Measurements from ENCODE around the gene SFI1.
A peak's percentile ranks its signal among the peaks of the same experiment; 100 is the strongest.

SFI1 gene

DNA sequence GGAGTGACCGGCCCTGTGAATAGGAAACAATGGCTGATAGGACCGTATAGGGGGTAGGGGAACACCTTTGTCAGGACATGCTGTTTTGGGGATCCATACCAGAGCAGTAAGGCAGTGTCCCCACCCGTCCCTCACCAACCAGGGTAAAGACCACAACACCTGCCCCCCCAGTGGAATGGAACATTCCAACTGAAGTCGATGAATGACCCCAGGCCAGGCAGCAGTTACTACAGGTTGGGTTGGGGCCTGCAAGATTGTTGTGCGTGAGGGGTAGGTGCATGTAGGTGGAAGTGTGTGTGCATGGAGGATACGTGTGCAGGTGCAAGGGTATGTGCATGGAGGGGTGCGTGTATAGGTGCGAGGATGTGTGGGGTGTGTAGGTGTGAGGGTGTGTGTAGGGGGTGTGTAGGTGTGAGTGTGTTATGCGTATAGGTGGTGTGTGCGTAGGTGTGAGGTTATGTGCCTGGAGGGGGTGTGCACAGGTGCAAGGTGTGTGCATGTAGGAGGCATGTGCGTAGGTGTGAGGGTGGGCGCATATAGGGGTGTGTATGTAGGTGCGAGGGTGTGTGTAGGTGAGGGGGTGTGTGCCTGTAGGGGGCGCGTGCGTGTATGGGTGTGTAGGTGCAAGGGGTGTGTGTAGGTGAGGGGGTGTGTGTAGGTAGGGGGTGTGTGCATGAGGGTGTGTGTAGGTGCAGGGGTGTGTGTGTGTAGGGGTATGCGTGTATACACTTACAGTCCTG lies 132.8 kb downstream of the SFI1 start:
- H3K27me3 ChIP-seq (replicated peaks; ENCODE audit: control insufficient read depth, insufficient read depth, low read length): no peaks in the 10 kb centered on the region
- peak overlapping the region; percentile 63; the same call in 1 of the 2 replicates for H3K4me3 ChIP-seq (replicated peaks; ENCODE audit: low read depth, low read length)
- no peak for DNase-seq (ENCODE audit: extremely low read depth, insufficient read length)
- TF ChIP-seq, protein P1, sequence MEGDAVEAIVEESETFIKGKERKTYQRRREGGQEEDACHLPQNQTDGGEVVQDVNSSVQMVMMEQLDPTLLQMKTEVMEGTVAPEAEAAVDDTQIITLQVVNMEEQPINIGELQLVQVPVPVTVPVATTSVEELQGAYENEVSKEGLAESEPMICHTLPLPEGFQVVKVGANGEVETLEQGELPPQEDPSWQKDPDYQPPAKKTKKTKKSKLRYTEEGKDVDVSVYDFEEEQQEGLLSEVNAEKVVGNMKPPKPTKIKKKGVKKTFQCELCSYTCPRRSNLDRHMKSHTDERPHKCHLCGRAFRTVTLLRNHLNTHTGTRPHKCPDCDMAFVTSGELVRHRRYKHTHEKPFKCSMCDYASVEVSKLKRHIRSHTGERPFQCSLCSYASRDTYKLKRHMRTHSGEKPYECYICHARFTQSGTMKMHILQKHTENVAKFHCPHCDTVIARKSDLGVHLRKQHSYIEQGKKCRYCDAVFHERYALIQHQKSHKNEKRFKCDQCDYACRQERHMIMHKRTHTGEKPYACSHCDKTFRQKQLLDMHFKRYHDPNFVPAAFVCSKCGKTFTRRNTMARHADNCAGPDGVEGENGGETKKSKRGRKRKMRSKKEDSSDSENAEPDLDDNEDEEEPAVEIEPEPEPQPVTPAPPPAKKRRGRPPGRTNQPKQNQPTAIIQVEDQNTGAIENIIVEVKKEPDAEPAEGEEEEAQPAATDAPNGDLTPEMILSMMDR (IDR thresholded peaks at IDR 0.05; ENCODE audit: insufficient read depth, low read length, poor library complexity, severe bottlenecking): peak; percentile 31
- H3K36me3 ChIP-seq (ENCODE audit: control insufficient read depth, insufficient read depth, low read length): peaks cover 17% of the 10 kb centered on the region

DNA sequence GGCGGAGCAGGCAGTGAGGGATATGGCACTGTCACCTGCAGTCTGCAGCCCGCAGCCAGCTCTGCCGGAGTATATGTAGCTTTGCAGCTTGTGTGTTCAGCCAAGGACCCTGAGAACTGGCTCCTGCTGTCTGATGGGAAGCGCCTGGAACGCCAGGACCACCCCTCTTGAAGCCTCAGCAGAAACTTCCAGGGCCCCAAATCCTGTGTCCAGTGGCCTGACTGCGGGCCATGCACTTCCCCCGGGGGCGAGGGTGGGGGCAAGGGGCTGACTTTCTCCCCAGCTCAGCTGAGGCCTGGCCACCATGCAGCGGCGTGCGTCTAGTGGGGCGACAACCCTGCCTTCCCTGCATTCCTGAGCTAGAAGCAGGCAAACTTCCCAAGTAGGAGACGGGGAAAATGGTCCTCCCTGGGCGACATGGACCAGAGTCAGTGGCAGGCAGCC lies 133.4 kb downstream of the SFI1 start:
- TF ChIP-seq, protein P1 (IDR thresholded peaks at IDR 0.05; ENCODE audit: insufficient read depth, low read length, poor library complexity, severe bottlenecking): no peak
- Histone ChIP-seq H3K36me3 (ENCODE audit: control insufficient read depth, insufficient read depth, low read length) (peaks cover 17% of the 10 kb centered on the region), H3K4me3 (replicated peaks; ENCODE audit: low read depth, low read length) (peak overlapping the region; percentile 63), H3K27me3 (replicated peaks; ENCODE audit: control insufficient read depth, insufficient read depth, low read length) (no peaks in the 10 kb centered on the region)
- DNase-seq (ENCODE audit: extremely low read depth, insufficient read length): no peak

DNA sequence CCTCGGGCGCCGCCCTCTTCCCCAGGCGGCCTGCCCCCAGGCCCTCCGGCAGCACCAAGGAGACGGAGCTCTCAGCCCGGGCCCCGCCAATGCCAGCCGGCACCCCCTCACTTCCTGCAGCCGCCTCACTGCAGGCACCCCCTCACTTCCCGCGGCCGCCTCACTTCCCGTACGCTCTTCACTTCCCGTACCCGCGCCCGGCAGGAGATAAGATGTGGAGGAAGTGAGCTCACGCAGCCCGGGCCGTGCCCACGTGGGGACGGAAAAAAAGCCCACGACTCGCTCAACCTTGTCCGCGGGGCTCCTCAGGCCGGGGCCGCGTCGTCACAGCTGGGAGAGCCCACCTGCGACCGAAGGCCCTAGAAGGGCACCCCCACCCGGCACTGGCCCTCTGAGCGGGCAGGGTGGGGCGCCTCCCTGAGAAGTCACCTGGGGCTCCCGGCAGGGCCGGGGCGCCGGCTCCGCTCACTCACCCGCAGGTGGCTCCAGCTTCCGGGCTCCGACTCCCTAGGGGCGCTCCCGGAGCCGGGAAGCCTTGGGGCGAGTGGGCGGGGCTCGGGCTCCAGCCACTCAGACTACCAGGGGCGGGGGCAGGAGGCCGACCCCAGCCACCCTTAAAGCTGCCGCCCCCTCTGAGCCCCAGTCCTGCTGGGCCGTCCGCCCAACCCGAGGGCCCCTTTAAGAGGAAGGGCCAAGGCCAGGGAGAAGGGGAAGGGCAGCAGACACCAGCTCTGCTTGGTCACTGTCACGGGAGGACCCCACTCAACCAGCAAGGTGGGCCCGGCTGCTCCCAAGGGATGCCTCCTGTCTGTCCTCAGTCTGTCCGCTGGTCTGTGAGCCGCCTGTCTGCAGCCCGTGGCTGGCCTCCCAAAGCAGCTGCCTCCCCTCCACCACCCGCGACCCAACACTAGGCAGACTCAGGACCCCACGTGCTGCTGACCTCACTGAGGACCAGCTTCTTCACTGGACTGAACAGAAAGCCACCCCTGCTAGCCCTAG lies 134.3 kb downstream of the SFI1 start:
- peak overlapping the region; percentile 63 for H3K4me3 ChIP-seq (replicated peaks; ENCODE audit: low read depth, low read length)
- peak; percentile 89 for DNase-seq (ENCODE audit: extremely low read depth, insufficient read length)
- TF ChIP-seq, protein P1 (IDR thresholded peaks at IDR 0.05; ENCODE audit: insufficient read depth, low read length, poor library complexity, severe bottlenecking): peak; percentile 7
- H3K36me3 ChIP-seq (ENCODE audit: control insufficient read depth, insufficient read depth, low read length): peaks cover 12% of the 10 kb centered on the region
- H3K27me3 ChIP-seq (replicated peaks; ENCODE audit: control insufficient read depth, insufficient read depth, low read length): no peaks in the 10 kb centered on the region

DNA sequence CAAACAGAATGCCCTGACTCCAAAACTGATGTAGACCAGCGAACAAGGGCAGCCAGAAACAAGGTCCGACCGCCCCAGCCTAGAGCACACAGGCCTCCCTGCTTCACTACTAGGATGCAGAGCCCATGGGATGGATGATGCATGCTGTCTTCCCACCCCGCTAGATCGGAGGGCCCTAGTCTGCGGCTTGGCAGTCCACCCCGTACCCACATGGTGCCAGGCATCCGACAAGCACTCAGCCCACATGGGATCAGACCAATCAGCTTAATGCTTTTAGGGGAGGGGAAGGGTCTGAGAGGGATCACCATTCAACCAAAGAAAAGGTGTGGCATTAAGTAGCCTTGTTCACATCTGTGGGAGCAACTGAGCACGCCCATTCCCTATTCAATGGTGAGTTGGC lies 135.1 kb downstream of the SFI1 start:
- DNase-seq (ENCODE audit: extremely low read depth, insufficient read length): no peak
- TF ChIP-seq, protein P1 (IDR thresholded peaks at IDR 0.05; ENCODE audit: insufficient read depth, low read length, poor library complexity, severe bottlenecking): no peak
- Histone ChIP-seq H3K4me3 (replicated peaks; ENCODE audit: low read depth, low read length) (peak overlapping the region; percentile 63), H3K36me3 (ENCODE audit: control insufficient read depth, insufficient read depth, low read length) (peaks cover 11% of the 10 kb centered on the region), H3K27me3 (replicated peaks; ENCODE audit: control insufficient read depth, insufficient read depth, low read length) (no peaks in the 10 kb centered on the region)

DNA sequence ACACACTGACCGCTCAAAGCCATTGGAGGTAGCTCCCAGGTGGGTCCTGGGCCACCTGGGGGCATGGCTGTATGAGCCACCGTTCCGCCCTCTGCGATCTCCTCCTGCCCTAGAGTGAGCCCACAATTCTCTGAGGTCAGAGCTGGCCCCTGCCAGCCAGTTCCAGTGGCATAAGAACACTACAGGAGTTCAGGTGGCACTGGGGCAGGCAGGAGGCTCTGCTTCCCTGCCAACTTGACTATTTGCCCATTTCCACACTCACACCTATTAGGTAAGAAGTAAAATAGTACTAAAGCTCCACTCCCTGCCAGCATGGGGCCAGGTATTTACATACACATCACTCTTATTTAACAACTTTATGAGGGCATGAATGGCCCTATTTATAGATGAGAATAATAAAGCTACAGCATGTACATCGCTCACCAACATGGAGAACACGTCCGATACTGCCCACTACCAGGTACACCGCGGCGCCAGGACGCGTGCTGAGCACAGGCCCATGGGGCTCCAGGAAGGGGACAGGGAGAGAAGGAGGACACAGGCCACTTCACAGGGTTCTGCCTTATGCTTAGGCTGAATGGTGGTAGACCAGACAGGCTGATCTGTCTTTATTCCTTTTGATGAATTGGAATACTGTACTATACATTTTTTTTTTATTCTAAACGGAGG lies 139.4 kb downstream of the SFI1 start:
- DNase-seq (ENCODE audit: extremely low read depth, insufficient read length): no peak
- Histone ChIP-seq H3K27me3 (replicated peaks; ENCODE audit: control insufficient read depth, insufficient read depth, low read length) (no peaks in the 10 kb centered on the region), H3K4me3 (replicated peaks; ENCODE audit: low read depth, low read length) (no peak overlapping the region; the same call in 1 of the 2 replicates), H3K36me3 (ENCODE audit: control insufficient read depth, insufficient read depth, low read length) (peaks cover 8% of the 10 kb centered on the region)
- TF ChIP-seq, protein P1 (IDR thresholded peaks at IDR 0.05; ENCODE audit: insufficient read depth, low read length, poor library complexity, severe bottlenecking): no peak

Data from GM06990 (cell line).